Measurements from ENCODE around the gene PIGW.

- TF ChIP-seq REST (IDR thresholded peaks at IDR 0.05; ENCODE audit: unreplicated experiment) (no peak), EZH2 (IDR thresholded peaks at IDR 0.05; ENCODE audit: low read depth, unreplicated experiment) (no peak), CTCF (conservative IDR thresholded peaks at IDR 0.05; ENCODE audit: low read depth in 2 of 2) (no peak), ZNF331 (CRISPR knock-in tag; IDR thresholded peaks at IDR 0.05; ENCODE audit: low read depth) (no peak), CREB1 (CRISPR knock-in tag; IDR thresholded peaks at IDR 0.05; ENCODE audit: low read depth) (no peak), POLR2AphosphoS5 (IDR thresholded peaks at IDR 0.05; ENCODE audit: low read depth) (no peak), ETS1 (IDR thresholded peaks at IDR 0.05) (no peak), JUNB (IDR thresholded peaks at IDR 0.05; ENCODE audit: unreplicated experiment) (no peak), STAT1 (IDR thresholded peaks at IDR 0.05; ENCODE audit: unreplicated experiment) (no peak), EZH2phosphoT487 (IDR thresholded peaks at IDR 0.05; ENCODE audit: unreplicated experiment) (no peak), ZNF114 (CRISPR knock-in tag; IDR thresholded peaks at IDR 0.05) (no peak)
Measured at GRCh38 chr17:36542755-36543154, 8.0 kb downstream of the PIGW start.
